Urothelium cell line (cell line): ENCODE results near the gene KIF26A.
"Not testable (repeated sequence)": the region's sequence is repeated elsewhere in the genome, so short reads cannot be mapped to it uniquely, and the experiment has no call there.

Source experiments
- DNase-seq: peaks from one replicate; pipeline ENCODE4 v3.0.0; 2011; ENCODE audit warnings: low spot score, mixed read lengths
- FAIRE-seq: peaks from 2 replicates; lab custom pipeline; 2011; peaks lifted over from hg19 to GRCh38; lab: Jason Lieb, UNC

Gene KIF26A

GRCh38 chr14:104218361-104219180, 80.2 kb downstream of the KIF26A start:
- FAIRE-seq = no peak

DNA sequence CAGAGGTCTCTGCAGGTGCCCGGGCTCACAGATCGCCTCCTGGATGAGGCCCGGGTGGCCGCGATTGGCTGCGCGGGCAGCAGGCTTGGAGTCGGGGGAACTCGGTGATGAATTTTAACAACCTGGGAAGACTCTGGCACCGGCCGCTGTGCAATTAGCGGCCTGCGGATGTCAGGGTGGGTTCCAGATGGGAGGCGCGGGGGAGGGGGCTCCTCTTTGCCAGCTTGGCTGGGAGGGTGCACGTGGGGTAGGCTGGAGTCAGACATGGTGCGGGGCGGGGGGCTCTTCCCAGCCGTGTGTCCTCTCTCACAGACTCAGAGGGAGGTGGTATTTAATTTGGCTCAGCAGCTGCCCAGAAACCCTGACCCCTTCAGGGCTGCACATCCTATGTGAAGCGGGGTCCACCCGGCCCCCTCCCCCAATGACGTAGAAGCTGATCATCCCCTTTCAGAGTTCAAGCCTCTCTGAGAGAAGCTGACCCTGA, 81.4 kb downstream of the KIF26A start:
- FAIRE-seq = no peak
- no peak for DNase-seq

More at GRCh38 chr14:104218361-104219180, 80.2 kb downstream of the KIF26A start:
- DNase-seq = no peak

DNA sequence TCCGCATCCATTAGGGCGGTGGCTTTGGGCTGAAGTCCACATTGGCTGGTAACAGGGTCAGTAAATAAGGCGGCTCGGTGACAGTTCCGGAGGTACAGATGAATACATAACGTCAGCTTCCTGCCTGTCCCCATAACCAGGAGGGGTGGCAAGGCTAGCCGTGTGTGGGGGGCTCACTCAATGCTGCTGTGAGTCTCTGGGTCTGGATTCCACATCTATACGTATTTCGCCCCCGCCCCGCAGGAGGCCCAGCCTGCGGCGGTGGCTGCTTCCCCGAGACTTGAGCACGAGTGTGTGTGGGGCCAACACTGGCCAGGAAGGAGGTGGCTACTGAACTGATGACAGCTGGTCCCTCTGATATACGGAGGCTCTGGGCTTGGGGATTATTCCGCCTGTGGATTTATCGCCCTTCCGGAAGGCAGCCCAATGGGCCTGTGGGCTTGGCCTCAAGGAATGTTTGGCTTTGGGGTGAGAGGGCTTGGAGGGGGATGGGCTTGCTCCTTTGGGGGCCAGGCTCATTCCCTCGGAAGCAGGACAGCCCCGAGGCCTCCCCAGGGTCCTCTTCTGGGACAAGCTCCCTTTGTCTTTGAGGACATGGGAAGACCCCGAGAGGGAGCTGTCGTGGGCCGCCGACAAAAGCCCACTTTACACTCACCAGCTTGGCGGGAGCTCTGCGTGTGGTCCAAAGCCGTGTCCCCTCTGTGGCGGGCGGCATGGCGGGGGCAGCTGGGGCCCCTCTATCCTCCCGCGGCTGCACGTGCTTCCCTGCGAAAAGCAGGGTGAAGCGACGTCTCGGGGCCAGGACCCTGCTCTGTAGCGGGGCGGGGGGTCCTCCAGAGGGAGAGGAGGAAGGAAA, 82.1 kb downstream of the KIF26A start:
- DNase-seq (no peak), FAIRE-seq (no peak)

DNA sequence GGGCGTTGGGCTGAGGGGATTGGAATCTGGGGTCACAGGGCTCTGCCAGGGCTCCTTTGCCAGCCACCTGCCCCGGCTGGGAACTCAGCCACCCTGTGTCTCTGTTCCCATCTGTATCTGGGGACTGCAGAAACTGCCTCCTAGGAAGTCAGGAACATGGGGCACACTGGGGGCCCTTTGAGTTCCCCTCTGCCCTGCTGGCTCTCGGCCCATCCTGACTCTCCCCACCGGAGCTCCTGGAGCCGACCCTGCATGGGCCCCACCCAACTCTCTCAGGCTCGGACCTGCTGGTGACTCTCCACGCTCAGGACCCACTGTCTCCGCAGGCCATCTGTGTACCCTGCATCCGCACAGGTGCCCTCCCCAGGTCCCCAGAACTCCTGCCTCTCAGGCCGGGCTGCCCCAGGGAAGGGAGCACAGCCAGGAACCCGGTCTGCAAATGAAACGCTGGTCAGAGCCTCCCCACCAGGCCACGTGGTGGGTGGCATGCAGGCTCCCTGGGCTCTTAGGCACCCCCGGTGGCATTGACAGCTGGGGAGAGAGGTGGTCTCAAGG, 82.8 kb downstream of the KIF26A start:
- no peak for DNase-seq
- FAIRE-seq = no peak

GRCh38 chr14:104221636-104222369, 83.4 kb downstream of the KIF26A start:
- DNase-seq (no peak), FAIRE-seq (no peak)

DNA sequence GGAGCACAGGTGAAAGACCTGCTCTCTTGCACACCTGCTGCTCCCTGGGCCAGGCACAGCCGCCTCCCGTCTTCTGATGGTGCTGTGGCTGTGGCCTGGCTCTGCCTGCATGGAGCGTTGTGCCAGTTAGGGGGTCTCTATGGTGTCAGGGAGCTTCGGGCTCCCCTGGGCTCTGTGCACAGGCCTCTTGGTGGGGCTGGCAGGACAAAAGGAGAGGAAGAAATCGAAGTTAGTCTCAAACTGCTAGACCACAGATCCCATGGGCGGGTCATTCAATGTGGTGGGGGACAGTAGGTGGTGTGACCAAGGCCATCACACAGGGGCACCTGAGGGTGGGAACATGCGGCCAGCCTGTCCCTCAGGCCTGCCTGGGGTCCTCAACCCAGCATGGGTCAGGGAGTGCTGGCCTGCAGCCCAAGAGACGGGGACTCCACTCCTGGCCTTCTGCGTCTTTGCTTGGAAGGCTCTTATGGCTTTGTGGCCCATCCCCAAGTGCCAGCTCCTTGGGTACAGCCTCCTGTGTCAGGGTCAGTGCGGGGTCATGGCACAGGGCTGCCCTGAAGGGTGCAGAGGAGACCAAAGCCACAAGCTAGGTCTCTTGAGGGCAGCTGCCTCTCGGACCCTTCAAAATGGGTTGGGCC, 84.1 kb downstream of the KIF26A start:
- DNase-seq (no peak), FAIRE-seq (no peak)

DNA sequence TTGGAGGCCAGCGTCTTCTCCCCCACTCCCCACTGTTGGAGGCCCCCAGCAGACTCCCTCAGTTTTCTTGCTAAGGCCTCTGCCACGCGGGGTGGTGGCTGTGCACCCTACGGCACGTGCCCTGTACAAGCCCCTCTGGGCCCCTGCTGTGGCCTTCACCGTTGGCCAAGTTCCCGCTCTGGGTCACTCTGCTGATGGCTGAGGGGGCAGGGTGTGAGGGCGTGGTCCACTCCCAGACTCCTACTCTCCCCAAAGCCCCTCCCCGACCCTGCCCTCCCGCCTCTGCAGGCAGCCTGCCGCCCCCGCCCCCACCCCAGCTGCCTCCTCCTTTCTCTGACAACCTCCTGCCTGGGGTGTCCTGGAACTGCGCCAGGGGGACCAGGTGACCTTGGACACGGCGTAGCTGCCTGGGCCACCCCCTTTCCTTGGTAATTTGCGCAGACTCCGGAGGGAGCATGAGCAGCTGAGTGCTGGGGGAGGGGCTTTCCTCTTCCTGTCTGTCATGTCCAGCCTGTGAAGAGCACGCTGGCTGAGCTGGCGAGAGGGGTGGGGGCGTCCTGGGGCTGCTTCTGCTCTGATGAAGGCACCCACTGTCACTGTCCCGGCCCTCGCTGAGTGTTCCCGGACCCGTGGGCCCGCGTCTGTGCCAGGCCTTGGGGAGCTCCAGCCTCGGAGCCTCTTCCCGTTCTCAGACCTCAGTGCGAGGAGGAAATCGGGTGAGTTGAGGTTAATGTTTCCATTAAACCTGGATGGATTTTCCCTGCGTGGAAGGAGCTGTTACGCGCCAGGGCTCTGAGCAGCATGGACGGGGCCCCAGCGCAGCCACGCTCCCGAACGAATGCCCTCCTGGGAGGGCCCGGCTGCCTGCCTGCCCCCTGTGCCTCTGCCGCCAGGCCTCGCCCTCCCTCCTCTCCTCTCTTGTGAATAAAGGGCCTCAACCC, 85.0 kb downstream of the KIF26A start:
- DNase-seq = no peak
- FAIRE-seq = no peak

- no peak for FAIRE-seq
- no peak for DNase-seq
These were observed 85.7 kb downstream of the KIF26A start for GRCh38 chr14:104224131-104224505.

GRCh38 chr14:104224506-104225277, 86.3 kb downstream of the KIF26A start:
- DNase-seq = no peak

GRCh38 chr14:104225278-104226190, 87.1 kb downstream of the KIF26A start:
- not testable (repeated sequence) for DNase-seq, FAIRE-seq

More at GRCh38 chr14:104224506-104225277, 86.3 kb downstream of the KIF26A start:
- FAIRE-seq = no peak

- FAIRE-seq (no peak), DNase-seq (no peak)
These were observed 88.3 kb downstream of the KIF26A start for GRCh38 chr14:104226421-104227383.

GRCh38 chr14:104227806-104228205, 89.4 kb downstream of the KIF26A start:
- FAIRE-seq (no peak), DNase-seq (no peak)

DNA sequence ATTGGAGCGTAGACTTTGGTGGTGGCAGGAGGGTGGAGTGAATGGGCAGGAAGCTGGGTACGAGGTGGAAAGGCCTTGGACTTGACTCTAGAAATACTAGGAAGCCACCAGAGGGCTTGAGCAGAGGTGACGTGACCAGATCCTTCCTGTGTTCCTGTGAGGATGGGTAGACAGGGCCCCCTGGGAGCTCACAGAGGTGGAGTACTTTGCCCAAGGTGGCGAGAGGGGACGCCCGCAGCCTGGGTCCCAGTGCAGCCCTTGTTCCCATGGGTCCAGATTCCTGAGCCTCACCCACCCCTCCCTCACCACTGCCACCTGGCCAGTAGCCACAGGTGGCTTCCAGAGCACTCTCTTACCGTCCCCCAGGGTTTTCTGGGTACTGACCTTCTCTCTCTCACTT, 89.8 kb downstream of the KIF26A start:
- no peak for FAIRE-seq

GRCh38 chr14:104228716-104229533, 90.5 kb downstream of the KIF26A start:
- DNase-seq (no peak), FAIRE-seq (no peak)

More for the DNA sequence above, 89.8 kb downstream of the KIF26A start:
- no peak for DNase-seq

GRCh38 chr14:104229534-104230055, 91.2 kb downstream of the KIF26A start:
- FAIRE-seq (no peak), DNase-seq (no peak)
